Liver (tissue), 10 donors: ENCODE results near the gene RARS2. TPM values are rescaled to one million over a fixed set of nuclear protein-coding genes. Genes with fewer than 3 reads are reported as not detected.

Experiments
- DNase-seq: peaks from one replicate; pipeline ENCODE4 v3.0.0-alpha.2; 2017; ENCODE audit warnings: low spot score
- H3K27ac ChIP-seq, 2 donors: one replicate each; pipeline ENCODE4 v1.7.0; 2013; ENCODE audit warnings: inconsistent platforms in 2 of 2, low read length in 2 of 2, control low read depth in 1 of 2, low read depth in 1 of 2, mild to moderate bottlenecking in 1 of 2
- H3K27me3 ChIP-seq, 4 donors: one replicate each; pipeline versions ENCODE4 v1.6.1 to v1.7.0; 2013; ENCODE audit warnings: low read length in 3 of 4, inconsistent platforms in 1 of 4, mild to moderate bottlenecking in 1 of 4, moderate library complexity in 1 of 4; ENCODE audit not compliant: control insufficient read depth in 4 of 4, insufficient read depth in 4 of 4
- H3K36me3 ChIP-seq, 4 donors: one replicate each; pipeline versions ENCODE4 v1.6.1 to v1.7.0; 2013; ENCODE audit warnings: low read length in 3 of 4, mild to moderate bottlenecking in 3 of 4, low read depth in 1 of 4, moderate library complexity in 1 of 4; ENCODE audit not compliant: control insufficient read depth in 4 of 4, insufficient read depth in 3 of 4
- H3K4me1 ChIP-seq, 4 donors: one replicate each; pipeline versions ENCODE4 v1.6.1 to v1.7.0; 2013; ENCODE audit warnings: low read length in 3 of 4, mild to moderate bottlenecking in 3 of 4, moderate library complexity in 1 of 4; ENCODE audit not compliant: control insufficient read depth in 4 of 4, insufficient read depth in 4 of 4
- H3K4me3 ChIP-seq, 3 donors: one replicate each; pipeline versions ENCODE4 v1.6.1 to v1.7.0; 2013; ENCODE audit warnings: low read length in 3 of 3, control low read depth in 1 of 3, low read depth in 1 of 3, mild to moderate bottlenecking in 1 of 3
- H3K9ac ChIP-seq, 2 donors: one replicate each; pipeline ENCODE4 v1.7.0; 2013; ENCODE audit warnings: low read length in 2 of 2, mild to moderate bottlenecking in 2 of 2, moderate library complexity in 2 of 2, control low read depth in 1 of 2, low read depth in 1 of 2
- H3K9me3 ChIP-seq, 4 donors: one replicate each; pipeline versions ENCODE4 v1.6.1 to v1.7.0; 2013; ENCODE audit warnings: low read length in 3 of 4; ENCODE audit not compliant: control insufficient read depth in 4 of 4
- EGR1 ChIP-seq, 2 donors: IDR thresholded peaks; 2 replicates each; pipeline ENCODE4 v1.6.1; 2016 to 2018; ENCODE audit warnings: antibody characterized with exemption in 2 of 2, low read depth in 2 of 2
- FOXA1 ChIP-seq: IDR thresholded peaks from 2 replicates; pipeline ENCODE4 v1.6.1; 2016; ENCODE audit warnings: antibody characterized with exemption
- FOXA2 ChIP-seq: IDR thresholded peaks from 2 replicates; pipeline ENCODE4 v1.6.1; 2016; ENCODE audit warnings: antibody characterized with exemption
- GABPA ChIP-seq, 2 donors: IDR thresholded peaks in 1 of 2; conservative IDR thresholded peaks in 1 of 2; 2 replicates each; pipeline ENCODE4 v1.6.1; 2016; ENCODE audit warnings: antibody characterized with exemption in 2 of 2, mild to moderate bottlenecking in 1 of 2, moderate library complexity in 1 of 2
- HNF4A ChIP-seq, 2 donors: conservative IDR thresholded peaks; 2 replicates each; pipeline ENCODE4 v1.6.1; 2016; ENCODE audit warnings: antibody characterized with exemption in 2 of 2, mild to moderate bottlenecking in 2 of 2
- HNF4G ChIP-seq: IDR thresholded peaks from 2 replicates; pipeline ENCODE4 v1.6.1; 2016; ENCODE audit warnings: antibody characterized with exemption
- RAD21 ChIP-seq, 2 donors: IDR thresholded peaks; 2 replicates each; pipeline ENCODE4 v1.6.1; 2016; ENCODE audit warnings: antibody characterized with exemption in 2 of 2, mild to moderate bottlenecking in 2 of 2
- RXRA ChIP-seq, 2 donors: IDR thresholded peaks; 2 replicates each; pipeline ENCODE4 v1.6.1; 2017 to 2018; ENCODE audit warnings: antibody characterized with exemption in 2 of 2, mild to moderate bottlenecking in 1 of 2
- SP1 ChIP-seq: IDR thresholded peaks from 2 replicates; pipeline ENCODE4 v1.6.1; 2018; ENCODE audit warnings: antibody characterized with exemption, mild to moderate bottlenecking
- TAF1 ChIP-seq: conservative IDR thresholded peaks from 2 replicates; pipeline ENCODE4 v1.6.1; 2016; ENCODE audit warnings: antibody characterized with exemption, mild to moderate bottlenecking
- YY1 ChIP-seq: IDR thresholded peaks from 2 replicates; pipeline ENCODE4 v1.6.1; 2016; ENCODE audit warnings: antibody characterized with exemption, mild to moderate bottlenecking
- WGBS: extraction: QIAGEN DNeasy Blood & Tissue Kit; methylation state at CpG from one replicate; pipeline ENCODE4 v1.1.7; 2013; 5-methylcytosine and 5-hydroxymethylcytosine counted together
- polyA plus RNA-seq, 2 donors: library from polyadenylated mRNA; stranded (reverse) in 1 of 2; unstranded in 1 of 2; fragments of 200-250 nt in 1 of 2; fragments of >200 nt in 1 of 2; fragmentation: Nextera tagmentation in 1 of 2; extraction: Ambion mirVana in 1 of 2; gene quantifications; one replicate each; pipeline versions ENCODE4 v1.2.1 to v1.2.3, GENCODE V29; 2013 to 2015
- small RNA-seq: library from RNA; depleted of rRNA; stranded (forward); fragments of <200 nt; gene quantifications from one replicate; pipeline ENCODE3, GENCODE V24; 2014
- total RNA-seq, 2 donors: library from RNA; depleted of rRNA; stranded (reverse); fragments of >200 nt; gene quantifications; one replicate each; pipeline ENCODE4 v1.2.3, GENCODE V29; 2014
- TF ChIP-seq, protein P1 (sequence below): IDR thresholded peaks from 2 replicates; pipeline ENCODE4 v1.6.1; 2016; ENCODE audit warnings: antibody characterized with exemption, mild to moderate bottlenecking
- TF ChIP-seq, protein P2 (sequence below): IDR thresholded peaks from 2 replicates; pipeline ENCODE4 v1.6.1; 2016; ENCODE audit warnings: antibody characterized with exemption
- TF ChIP-seq, protein P3 (sequence below): fragments of 150-350 bp; IDR thresholded peaks from 2 replicates; pipeline ENCODE4 v1.5.1; 2017; ENCODE audit warnings: improper control_type of control experiment, low read depth, low read length; ENCODE audit not compliant: missing input control
- donor health status: healthy.
- donor health status: healthy.
- donor health status: healthy.
- donor health status: healthy.
- donor health status: healthy.

The RARS2 gene
- total and polyA plus RNA-seq, 4 donors, result 10.9 to 19.2 (median 16.4) TPM

DNA sequence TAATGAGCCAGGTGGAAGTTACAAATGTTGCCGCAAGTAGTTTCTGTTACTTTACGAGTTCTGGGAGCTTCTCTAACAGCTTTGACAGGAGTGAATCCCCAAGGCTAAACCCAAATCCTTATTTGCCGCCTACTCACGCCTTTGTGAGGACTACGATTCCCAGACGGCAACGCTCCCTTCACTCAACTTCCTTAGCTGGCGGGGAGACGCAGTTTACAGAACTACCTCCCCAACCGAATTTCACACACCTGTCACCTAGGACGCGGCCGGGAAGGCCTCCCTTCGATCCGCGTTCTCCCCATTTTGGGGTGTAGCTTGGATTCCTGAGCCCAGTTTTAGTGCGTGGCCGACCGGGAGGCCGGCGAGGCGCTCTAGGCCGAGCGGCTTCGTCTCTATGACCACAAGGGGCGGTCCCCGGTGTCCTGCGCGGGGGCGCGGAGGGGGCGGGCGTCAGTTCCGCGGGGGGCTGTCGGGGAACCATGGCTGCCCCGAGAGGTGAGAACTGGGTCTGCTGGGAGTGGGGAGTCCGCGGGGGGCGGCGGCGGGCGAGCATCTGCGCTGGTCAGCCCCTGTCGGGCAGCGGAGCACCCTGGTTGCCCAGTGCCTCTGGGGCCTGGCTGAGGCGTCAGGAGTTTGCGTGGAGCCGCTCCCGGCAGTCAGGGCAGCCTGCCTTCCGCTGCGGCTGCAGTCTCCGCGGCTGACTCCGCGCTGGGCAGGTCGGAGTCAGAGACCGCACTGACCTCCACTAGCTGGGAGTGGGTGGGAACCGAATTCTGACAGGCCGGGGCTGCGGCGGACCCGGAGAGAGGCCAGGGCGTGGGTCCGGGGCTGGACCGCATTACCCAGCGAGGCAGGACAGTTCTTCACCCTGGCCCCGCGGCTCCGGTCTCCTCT is 117.0 kb downstream of the RARS2 start, which contains the start of gene SLC35A1:
SLC35A1 (plus strand) TSS at position 450 of the 894 bp plus-strand sequence; CDS start at position 480, 30 bp downstream.
- TF ChIP-seq EGR1 (IDR thresholded peaks at IDR 0.05; ENCODE audit: low read depth in 2 of 2) (peak; percentile 79 to 91), TAF1 (no peak), FOXA2 (peak; percentile 21), HNF4A (conservative IDR thresholded peaks at IDR 0.05) (peak in 1 of 2 donors; percentile 25), RAD21 (IDR thresholded peaks at IDR 0.05) (peak in 1 of 2 donors; percentile 27), HNF4G (no peak), GABPA (IDR thresholded peaks at IDR 0.05 in 1 of 2, conservative IDR thresholded peaks at IDR 0.05 in 1 of 2) (peak in 1 of 2 donors; percentile 79), SP1 (peak; percentile 29), RXRA (IDR thresholded peaks at IDR 0.05) (peak in 1 of 2 donors; percentile 16), YY1 (peak; percentile 92), FOXA1 (no peak)
- TF ChIP-seq, protein P1, sequence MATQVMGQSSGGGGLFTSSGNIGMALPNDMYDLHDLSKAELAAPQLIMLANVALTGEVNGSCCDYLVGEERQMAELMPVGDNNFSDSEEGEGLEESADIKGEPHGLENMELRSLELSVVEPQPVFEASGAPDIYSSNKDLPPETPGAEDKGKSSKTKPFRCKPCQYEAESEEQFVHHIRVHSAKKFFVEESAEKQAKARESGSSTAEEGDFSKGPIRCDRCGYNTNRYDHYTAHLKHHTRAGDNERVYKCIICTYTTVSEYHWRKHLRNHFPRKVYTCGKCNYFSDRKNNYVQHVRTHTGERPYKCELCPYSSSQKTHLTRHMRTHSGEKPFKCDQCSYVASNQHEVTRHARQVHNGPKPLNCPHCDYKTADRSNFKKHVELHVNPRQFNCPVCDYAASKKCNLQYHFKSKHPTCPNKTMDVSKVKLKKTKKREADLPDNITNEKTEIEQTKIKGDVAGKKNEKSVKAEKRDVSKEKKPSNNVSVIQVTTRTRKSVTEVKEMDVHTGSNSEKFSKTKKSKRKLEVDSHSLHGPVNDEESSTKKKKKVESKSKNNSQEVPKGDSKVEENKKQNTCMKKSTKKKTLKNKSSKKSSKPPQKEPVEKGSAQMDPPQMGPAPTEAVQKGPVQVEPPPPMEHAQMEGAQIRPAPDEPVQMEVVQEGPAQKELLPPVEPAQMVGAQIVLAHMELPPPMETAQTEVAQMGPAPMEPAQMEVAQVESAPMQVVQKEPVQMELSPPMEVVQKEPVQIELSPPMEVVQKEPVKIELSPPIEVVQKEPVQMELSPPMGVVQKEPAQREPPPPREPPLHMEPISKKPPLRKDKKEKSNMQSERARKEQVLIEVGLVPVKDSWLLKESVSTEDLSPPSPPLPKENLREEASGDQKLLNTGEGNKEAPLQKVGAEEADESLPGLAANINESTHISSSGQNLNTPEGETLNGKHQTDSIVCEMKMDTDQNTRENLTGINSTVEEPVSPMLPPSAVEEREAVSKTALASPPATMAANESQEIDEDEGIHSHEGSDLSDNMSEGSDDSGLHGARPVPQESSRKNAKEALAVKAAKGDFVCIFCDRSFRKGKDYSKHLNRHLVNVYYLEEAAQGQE, result peak; percentile 36
- TF ChIP-seq, protein P2, sequence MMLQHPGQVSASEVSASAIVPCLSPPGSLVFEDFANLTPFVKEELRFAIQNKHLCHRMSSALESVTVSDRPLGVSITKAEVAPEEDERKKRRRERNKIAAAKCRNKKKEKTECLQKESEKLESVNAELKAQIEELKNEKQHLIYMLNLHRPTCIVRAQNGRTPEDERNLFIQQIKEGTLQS, result no peak
- TF ChIP-seq, protein P3, sequence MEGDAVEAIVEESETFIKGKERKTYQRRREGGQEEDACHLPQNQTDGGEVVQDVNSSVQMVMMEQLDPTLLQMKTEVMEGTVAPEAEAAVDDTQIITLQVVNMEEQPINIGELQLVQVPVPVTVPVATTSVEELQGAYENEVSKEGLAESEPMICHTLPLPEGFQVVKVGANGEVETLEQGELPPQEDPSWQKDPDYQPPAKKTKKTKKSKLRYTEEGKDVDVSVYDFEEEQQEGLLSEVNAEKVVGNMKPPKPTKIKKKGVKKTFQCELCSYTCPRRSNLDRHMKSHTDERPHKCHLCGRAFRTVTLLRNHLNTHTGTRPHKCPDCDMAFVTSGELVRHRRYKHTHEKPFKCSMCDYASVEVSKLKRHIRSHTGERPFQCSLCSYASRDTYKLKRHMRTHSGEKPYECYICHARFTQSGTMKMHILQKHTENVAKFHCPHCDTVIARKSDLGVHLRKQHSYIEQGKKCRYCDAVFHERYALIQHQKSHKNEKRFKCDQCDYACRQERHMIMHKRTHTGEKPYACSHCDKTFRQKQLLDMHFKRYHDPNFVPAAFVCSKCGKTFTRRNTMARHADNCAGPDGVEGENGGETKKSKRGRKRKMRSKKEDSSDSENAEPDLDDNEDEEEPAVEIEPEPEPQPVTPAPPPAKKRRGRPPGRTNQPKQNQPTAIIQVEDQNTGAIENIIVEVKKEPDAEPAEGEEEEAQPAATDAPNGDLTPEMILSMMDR, result peak; percentile 15
- DNase-seq, result peak; percentile 88
- peak within 1 kb of the TSS; percentile 70 to 97 for H3K9ac ChIP-seq
- peak within 1 kb of the TSS; percentile 65 to 98 (median 72) for H3K4me3 ChIP-seq
- H3K36me3 ChIP-seq, result no peaks in the 10 kb centered on the region
- H3K4me1 ChIP-seq, result peaks cover 1 to 12% (median 7%) of the 10 kb centered on the region in 4 donors
- under 1% methylated on average over 70 of the region's 70 CpGs for WGBS
- H3K9me3 ChIP-seq, result no peaks in the 10 kb centered on the region
- no peaks in the 10 kb centered on the region for H3K27me3 ChIP-seq
- H3K27ac ChIP-seq, result peak within 1 kb of the TSS; percentile 89 to 98

DNA sequence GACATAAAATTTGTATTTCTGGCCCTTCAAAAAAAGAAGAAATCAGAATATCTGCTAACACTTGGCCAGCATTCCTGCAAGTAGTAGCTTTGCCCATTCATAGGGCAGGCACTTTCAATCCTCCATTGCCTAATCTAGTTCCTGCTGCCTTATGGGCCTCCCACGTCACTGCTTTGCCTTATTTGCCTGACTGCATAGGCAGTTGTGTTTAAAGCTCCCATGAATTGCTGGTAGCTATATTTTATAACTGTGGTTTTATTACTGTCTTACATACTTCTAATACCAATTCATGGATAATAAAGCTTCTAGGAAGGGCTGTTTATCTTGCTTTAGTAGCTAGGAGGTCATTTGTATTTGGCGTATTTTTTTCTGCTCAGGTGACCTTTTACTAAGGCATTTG is 124.7 kb downstream of the RARS2 start:
- Histone ChIP-seq H3K27me3 (no peaks in the 10 kb centered on the region), H3K36me3 (no peaks in the 10 kb centered on the region), H3K4me3 (no peak overlapping the region), H3K4me1 (no peaks in the 10 kb centered on the region), H3K9me3 (no peaks in the 10 kb centered on the region), H3K27ac (no peak overlapping the region), H3K9ac (no peak overlapping the region)
- WGBS, result 86% methylated on average over 2 of the region's 2 CpGs
- no peak for TF ChIP-seq TAF1
- TF ChIP-seq YY1, result no peak
- no peak for TF ChIP-seq FOXA1
- no peak for DNase-seq

Small RNA genes lying within 50 kb of the gene (small RNA-seq; reads per million reads assigned to genes)
- not detected for gene RNU6-444P

Other genes with a start within 250 kb of the RARS2 start
- 1 to 10 TPM in 1 of 2 donors, under 1 TPM in 1; 0.79 to 3.0 TPM for gene C6orf163, start 245.2 kb downstream of the RARS2 start, total RNA-seq
- under 1 TPM; 0.09 to 0.56 TPM for gene C6orf163, start 245.2 kb downstream of the RARS2 start, polyA plus RNA-seq
- under 1 TPM in 1 of 2 donors, not detected in 1; 0.42 TPM for gene CFAP206, start 182.0 kb downstream of the RARS2 start, total RNA-seq
- under 1 TPM; 0.08 to 0.11 TPM for gene CFAP206, start 182.0 kb downstream of the RARS2 start, polyA plus RNA-seq
- 10 to 100 TPM in 1 of 2 donors, 1 to 10 TPM in 1; 9.4 to 11.9 TPM for gene SLC35A1, start 117.0 kb downstream of the RARS2 start, total RNA-seq
- gene SLC35A1, start 117.0 kb downstream of the RARS2 start, polyA plus RNA-seq, result 10 to 100 TPM in 1 of 2 donors, 1 to 10 TPM in 1; 9.0 to 13.7 TPM
- gene ORC3, start 148 bp upstream of the RARS2 start, total RNA-seq, result 10 to 100 TPM; 12.1 to 14.5 TPM
- 1 to 10 TPM; 5.2 to 8.9 TPM for gene ORC3, start 148 bp upstream of the RARS2 start, polyA plus RNA-seq
- gene AKIRIN2, start 112.2 kb upstream of the RARS2 start, total RNA-seq, result 10 to 100 TPM; 12.2 to 18.8 TPM
- 10 to 100 TPM; 11.0 to 16.6 TPM for gene AKIRIN2, start 112.2 kb upstream of the RARS2 start, polyA plus RNA-seq